Panc1 (cell line): ENCODE data around the gene HIGD1A. TPM values are rescaled to one million over a fixed set of nuclear protein-coding genes. Genes with fewer than 3 reads are reported as not detected.

Experiments
- ATAC-seq: fragments of 200-7000 bp; cut with Tn5 transposase; 2 replicates; pipeline ENCODE4 v1.9.1; 2020; ENCODE audit warnings: mild to moderate bottlenecking, moderate library complexity
- BruUV-seq: library from RNA; stranded (reverse); fragments of 400-500 nt; replicated peaks from 2 replicates; lab custom pipeline; 2021; lab: Mats Ljungman, UMichigan
- CTCF ChIA-PET: fragments of 300-600 bp; sonication (Branson Sonifier 250); formaldehyde crosslinking; loops from one replicate; lab custom pipeline; 2022; ENCODE audit warnings: antibody characterized with exemption; lab: Charles Lee
- POLR2A ChIA-PET: fragments of 300-600 bp; sonication (Branson Sonifier 250); formaldehyde crosslinking; loops from one replicate; lab custom pipeline; 2022; ENCODE audit warnings: antibody characterized with exemption; lab: Charles Lee
- DNase-seq: peaks from one replicate; pipeline ENCODE4 v3.0.0-alpha.2; 2010; ENCODE audit warnings: low read depth, low spot score
- H3K27ac ChIP-seq: 2 replicates; pipeline ENCODE4 v1.5.1; 2011; ENCODE audit warnings: mild to moderate bottlenecking, low read length, inconsistent platforms
- H3K27me3 ChIP-seq: fragments of 200-500 bp; sonication (Bioruptor generic); 2 replicates; pipeline ENCODE4 v1.6.0; 2014; ENCODE audit warnings: low read length, inconsistent platforms; ENCODE audit not compliant: control insufficient read depth, insufficient read depth
- H3K36me3 ChIP-seq: fragments of 200-500 bp; sonication (Bioruptor generic); 2 replicates; pipeline ENCODE4 v1.5.1; 2014; ENCODE audit warnings: inconsistent platforms, mild to moderate bottlenecking, low read length, moderate library complexity; ENCODE audit not compliant: control insufficient read depth, insufficient read depth
- H3K4me1 ChIP-seq: 2 replicates; pipeline ENCODE4 v1.5.1; 2011; ENCODE audit warnings: inconsistent platforms, mild to moderate bottlenecking, low read length, moderate library complexity; ENCODE audit not compliant: control insufficient read depth, insufficient read depth
- H3K4me3 ChIP-seq, 2 experiments: 2 replicates each; pipeline ENCODE4 v1.5.1; 2011 to 2012; ENCODE audit warnings: low read depth in 2 of 2, low read length in 2 of 2, mild to moderate bottlenecking in 2 of 2, inconsistent platforms in 1 of 2, moderate library complexity in 1 of 2
- H3K9me3 ChIP-seq: fragments of 200-500 bp; sonication (Bioruptor generic); 2 replicates; pipeline ENCODE4 v1.5.1; 2014; ENCODE audit warnings: low read depth, mild to moderate bottlenecking, inconsistent platforms, low read length, moderate library complexity; ENCODE audit not compliant: control insufficient read depth, insufficient read depth
- POLR2AphosphoS5 ChIP-seq: IDR thresholded peaks from 2 replicates; pipeline ENCODE4 v1.6.1; 2012; ENCODE audit warnings: mild to moderate bottlenecking, low read depth, low read length, moderate library complexity
- REST ChIP-seq, 2 experiments: IDR thresholded peaks; 2 replicates each; pipeline ENCODE4 v1.6.1; 2011 to 2012; ENCODE audit warnings: low read depth in 2 of 2, control low read depth in 1 of 2, low read length in 1 of 2, mild to moderate bottlenecking in 1 of 2, moderate library complexity in 1 of 2; ENCODE audit not compliant: insufficient read depth in 1 of 2
- SIN3A ChIP-seq: IDR thresholded peaks from 2 replicates; pipeline ENCODE4 v1.6.1; 2012; ENCODE audit warnings: low read depth, mild to moderate bottlenecking, low read length, moderate library complexity, borderline replicate concordance; ENCODE audit not compliant: insufficient read depth
- TCF7L2 ChIP-seq: IDR thresholded peaks from 2 replicates; pipeline ENCODE4 v1.6.1; 2011; ENCODE audit warnings: mild to moderate bottlenecking, low read depth, low read length, inconsistent platforms
- in situ Hi-C: cut with HindIII; loops from 2 replicates; pipeline ENCODE4 v1.10.0; 2016; ENCODE audit warnings: low sequenced_read_pairs, low pct_unique_long_range_greater_than_20kb
- intact Hi-C: fragments of 100-400 bp; cut with micrococcal nuclease; formaldehyde crosslinking; loops from one replicate; pipeline ENCODE4 v1.10.0; 2022; ENCODE audit not compliant: unreplicated experiment
- total RNA-seq: library from RNA; stranded (reverse); gene quantifications from one replicate; pipeline ENCODE4 v1.2.1, GENCODE V29; 2021; ENCODE audit not compliant: unreplicated experiment
- TF ChIP-seq, protein P1 (sequence below): fragments of 450-650 bp; IDR thresholded peaks from 2 replicates; pipeline ENCODE4 v1.5.1; 2017; ENCODE audit warnings: mild to moderate bottlenecking

HIGD1A gene
- total RNA-seq, 1 experiment from 2014 or later, result 74.6 TPM

DNA sequence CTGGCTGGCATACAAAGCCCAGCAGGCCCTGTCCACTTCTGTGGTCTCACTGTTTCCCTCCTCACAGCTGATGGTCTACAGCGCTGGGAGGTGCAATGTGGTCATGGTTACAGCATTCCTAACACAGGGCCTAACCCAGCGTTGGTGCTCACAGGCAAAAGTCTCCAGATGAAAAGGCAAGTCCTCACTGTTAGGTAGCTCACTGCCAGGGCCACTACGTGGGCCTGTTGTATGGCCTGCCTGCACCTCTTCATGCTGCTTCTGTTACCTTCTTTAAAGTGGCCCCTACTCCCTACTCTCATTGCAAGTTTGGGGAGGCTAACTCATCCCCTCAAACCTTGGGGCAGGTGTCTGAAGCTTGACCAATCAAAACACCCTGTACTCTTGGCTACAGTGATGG lies 62.5 kb downstream of the HIGD1A start:
- POLR2A ChIA-PET, result no interaction called here
- BruUV-seq, result no TSS peak
- H3K4me1 ChIP-seq, result no peaks in the 10 kb centered on the region
- no peaks in the 10 kb centered on the region for H3K9me3 ChIP-seq
- H3K4me3 ChIP-seq, result no peak overlapping the region
- ATAC-seq (no peak), DNase-seq (no peak)
- CTCF ChIA-PET, result no interaction called here
- no peak overlapping the region for H3K27ac ChIP-seq
- H3K36me3 ChIP-seq, result no peaks in the 10 kb centered on the region
- no peak for TF ChIP-seq SIN3A
- no peak for TF ChIP-seq REST (IDR thresholded peaks at IDR 0.05; ENCODE audit: insufficient read depth in 1 of 2, low read depth in 2 of 2, low read length in 1 of 2)
- TF ChIP-seq, protein P1, sequence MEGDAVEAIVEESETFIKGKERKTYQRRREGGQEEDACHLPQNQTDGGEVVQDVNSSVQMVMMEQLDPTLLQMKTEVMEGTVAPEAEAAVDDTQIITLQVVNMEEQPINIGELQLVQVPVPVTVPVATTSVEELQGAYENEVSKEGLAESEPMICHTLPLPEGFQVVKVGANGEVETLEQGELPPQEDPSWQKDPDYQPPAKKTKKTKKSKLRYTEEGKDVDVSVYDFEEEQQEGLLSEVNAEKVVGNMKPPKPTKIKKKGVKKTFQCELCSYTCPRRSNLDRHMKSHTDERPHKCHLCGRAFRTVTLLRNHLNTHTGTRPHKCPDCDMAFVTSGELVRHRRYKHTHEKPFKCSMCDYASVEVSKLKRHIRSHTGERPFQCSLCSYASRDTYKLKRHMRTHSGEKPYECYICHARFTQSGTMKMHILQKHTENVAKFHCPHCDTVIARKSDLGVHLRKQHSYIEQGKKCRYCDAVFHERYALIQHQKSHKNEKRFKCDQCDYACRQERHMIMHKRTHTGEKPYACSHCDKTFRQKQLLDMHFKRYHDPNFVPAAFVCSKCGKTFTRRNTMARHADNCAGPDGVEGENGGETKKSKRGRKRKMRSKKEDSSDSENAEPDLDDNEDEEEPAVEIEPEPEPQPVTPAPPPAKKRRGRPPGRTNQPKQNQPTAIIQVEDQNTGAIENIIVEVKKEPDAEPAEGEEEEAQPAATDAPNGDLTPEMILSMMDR, result no peak
- no peak for TF ChIP-seq TCF7L2
- TF ChIP-seq POLR2AphosphoS5, result no peak
- H3K27me3 ChIP-seq, result no peaks in the 10 kb centered on the region
- intact Hi-C loops (loop anchor here (5.0 kb wide), 1 partner anchor 89 kb away; the partner anchor contains the start of gene ZBTB47), in situ Hi-C loops (no loop called here)

GRCh38 chr3:42739401-42740158 lies 64.7 kb downstream of the HIGD1A start:
- H3K4me1 ChIP-seq, result no peaks in the 10 kb centered on the region
- BruUV-seq, result no TSS peak
- CTCF ChIA-PET, result no interaction called here
- no peaks in the 10 kb centered on the region for H3K36me3 ChIP-seq
- no peak for ATAC-seq
- H3K27me3 ChIP-seq, result no peaks in the 10 kb centered on the region
- H3K4me3 ChIP-seq, result no peak overlapping the region
- intact Hi-C loops (loop anchor here (5.0 kb wide), 1 partner anchor 87 kb away; the partner anchor contains the start of gene ZBTB47), in situ Hi-C loops (no loop called here)
- no peaks in the 10 kb centered on the region for H3K9me3 ChIP-seq
- no peak overlapping the region for H3K27ac ChIP-seq
- POLR2A ChIA-PET, result no interaction called here
- TF ChIP-seq, protein P1, result no peak
- TF ChIP-seq SIN3A, result no peak
- no peak for TF ChIP-seq POLR2AphosphoS5
- TF ChIP-seq TCF7L2, result no peak
- TF ChIP-seq REST (IDR thresholded peaks at IDR 0.05; ENCODE audit: insufficient read depth in 1 of 2, low read depth in 2 of 2, low read length in 1 of 2), result no peak
- no peak for DNase-seq
